NOMO-1 (cell line): ENCODE data around the gene NMUR1.

Experiments used
- DNase-seq, 2 experiments: peaks; one replicate each; lab custom pipeline; 2025; ENCODE audit not compliant: unreplicated experiment in 2 of 2; lab: John Stamatoyannopoulos, UW

Gene NMUR1

GRCh38 chr2:231527955-231528635, 2.1 kb downstream of the NMUR1 start:
- DNase-seq = no peak

- no peak for DNase-seq
Measured at GRCh38 chr2:231527091-231527395, 3.2 kb downstream of the NMUR1 start.

- DNase-seq = no peak
Measured at GRCh38 chr2:231526341-231527090, 3.7 kb downstream of the NMUR1 start.

- no peak for DNase-seq
Measured at GRCh38 chr2:231525248-231526163, 4.7 kb downstream of the NMUR1 start.

GRCh38 chr2:231524477-231525247, 5.6 kb downstream of the NMUR1 start:
- no peak for DNase-seq

- no peak for DNase-seq
Measured at GRCh38 chr2:231523451-231524285, 6.6 kb downstream of the NMUR1 start.

GRCh38 chr2:231522418-231523180, 7.6 kb downstream of the NMUR1 start:
- no peak for DNase-seq

GRCh38 chr2:231521443-231521842, 8.8 kb downstream of the NMUR1 start:
- no peak for DNase-seq

- no peak for DNase-seq
Measured at GRCh38 chr2:231519975-231520555, 10.2 kb downstream of the NMUR1 start.

- DNase-seq = no peak
Measured at GRCh38 chr2:231518771-231519170, 11.5 kb downstream of the NMUR1 start.

GRCh38 chr2:231515603-231516002, 14.6 kb downstream of the NMUR1 start:
- DNase-seq = no peak

GRCh38 chr2:231514951-231515297, 15.3 kb downstream of the NMUR1 start:
- no peak for DNase-seq

GRCh38 chr2:231514225-231514950, 15.9 kb downstream of the NMUR1 start:
- peak; percentile 98 to 99 for DNase-seq

- DNase-seq = no peak
Measured at GRCh38 chr2:231513746-231514224, 16.5 kb downstream of the NMUR1 start.

- no peak for DNase-seq
Measured at GRCh38 chr2:231512222-231512621, 18.0 kb downstream of the NMUR1 start.

GRCh38 chr2:231503766-231504165, 26.5 kb downstream of the NMUR1 start:
- DNase-seq = no peak

GRCh38 chr2:231502596-231502995, 27.6 kb downstream of the NMUR1 start:
- no peak for DNase-seq

- no peak for DNase-seq
Measured at GRCh38 chr2:231497651-231498050, 32.6 kb downstream of the NMUR1 start.
